OCI-LY1 (cell line): ENCODE data around the gene AFDN.

ENCODE experiments used
- H2AFZ ChIP-seq: fragments of 200-600 bp; sonication (generic), shearing (Covaris generic); 2 replicates; pipeline ENCODE4 v1.6.0; 2014; ENCODE audit warnings: antibody characterized with exemption, mild to moderate bottlenecking, low read length
- H3F3A ChIP-seq: fragments of 200-600 bp; sonication (generic), shearing (Covaris generic); 2 replicates; pipeline ENCODE4 v1.6.0; 2014; ENCODE audit warnings: mild to moderate bottlenecking, antibody characterized with exemption, low read length, moderate library complexity; ENCODE audit not compliant: insufficient read depth
- H3K27ac ChIP-seq: fragments of 200-600 bp; sonication (generic); 2 replicates; pipeline ENCODE4 v1.5.1; 2014; ENCODE audit warnings: low read length, mixed run types, mild to moderate bottlenecking, low read depth; ENCODE audit not compliant: poor library complexity, severe bottlenecking
- H3K27me3 ChIP-seq: fragments of 200-600 bp; sonication (generic); 2 replicates; pipeline ENCODE4 v1.6.0; 2014; ENCODE audit warnings: antibody characterized with exemption, mild to moderate bottlenecking, low read length, moderate library complexity; ENCODE audit not compliant: insufficient read depth
- H3K36me3 ChIP-seq: fragments of 200-600 bp; sonication (generic); 2 replicates; pipeline ENCODE4 v1.6.1; 2014; ENCODE audit warnings: mild to moderate bottlenecking, antibody characterized with exemption, low read length, moderate library complexity, mixed read lengths; ENCODE audit not compliant: insufficient read depth
- H3K4me1 ChIP-seq: fragments of 200-600 bp; sonication (generic); 2 replicates; pipeline ENCODE4 v1.5.1; 2014; ENCODE audit warnings: mild to moderate bottlenecking, low read length, moderate library complexity; ENCODE audit not compliant: insufficient read depth, severe bottlenecking
- H3K4me2 ChIP-seq: fragments of 200-600 bp; sonication (generic), shearing (Covaris generic); 2 replicates; pipeline ENCODE4 v1.6.1; 2014; ENCODE audit warnings: low read length
- H3K4me3 ChIP-seq: fragments of 200-600 bp; sonication (generic); 2 replicates; pipeline ENCODE4 v1.5.1; 2014; ENCODE audit warnings: low read length, low read depth, mild to moderate bottlenecking, mixed read lengths; ENCODE audit not compliant: poor library complexity, severe bottlenecking
- H3K79me2 ChIP-seq: fragments of 200-600 bp; shearing (Covaris generic); 2 replicates; pipeline ENCODE4 v1.6.1; 2016; ENCODE audit warnings: mixed run types, low read length, mixed read lengths; ENCODE audit not compliant: insufficient read depth
- H3K9ac ChIP-seq: fragments of 200-600 bp; sonication (generic), shearing (Covaris generic); 2 replicates; pipeline ENCODE4 v1.6.1; 2014; ENCODE audit warnings: mild to moderate bottlenecking, low read length, mixed read lengths
- H3K9me2 ChIP-seq: fragments of 200-600 bp; sonication (generic), shearing (Covaris generic); 2 replicates; pipeline ENCODE4 v1.6.1; 2014; ENCODE audit warnings: low read depth, mild to moderate bottlenecking, low read length, mixed read lengths
- H3K9me3 ChIP-seq: fragments of 200-600 bp; shearing (Covaris generic); 2 replicates; pipeline ENCODE4 v1.6.1; 2014; ENCODE audit warnings: low read length, mixed read lengths
- H4K20me1 ChIP-seq: fragments of 200-600 bp; sonication (generic), shearing (Covaris generic); 2 replicates; pipeline ENCODE4 v1.6.0; 2016; ENCODE audit warnings: mild to moderate bottlenecking, low read length; ENCODE audit not compliant: insufficient read depth
- CTCF ChIP-seq: fragments of 200-600 bp; sonication (generic), shearing (Covaris generic); IDR thresholded peaks from 2 replicates; pipeline ENCODE4 v1.5.1; 2017; ENCODE audit warnings: mild to moderate bottlenecking, antibody characterized with exemption, low read length, moderate library complexity, mixed read lengths
- EZH2 ChIP-seq: fragments of 200-600 bp; sonication (generic), shearing (Covaris generic); IDR thresholded peaks from 2 replicates; pipeline ENCODE4 v1.8.0; 2017; ENCODE audit warnings: borderline replicate concordance, mixed run types, mild to moderate bottlenecking, antibody characterized with exemption, low read length, moderate library complexity, mixed read lengths

AFDN gene

GRCh38 chr6:167787896-167788562 is 38.7 kb upstream of the AFDN start:
- TF ChIP-seq CTCF: no peak
- no peak for TF ChIP-seq EZH2
- H3K36me3 ChIP-seq: no peaks in the 10 kb centered on the region
- H3K79me2 ChIP-seq: no peaks in the 10 kb centered on the region
- no peaks in the 10 kb centered on the region for H3K9me3 ChIP-seq
- no peak overlapping the region for H2AFZ ChIP-seq
- no peaks in the 10 kb centered on the region for H3F3A ChIP-seq
- H3K4me3 ChIP-seq: no peak overlapping the region
- H4K20me1 ChIP-seq: no peaks in the 10 kb centered on the region
- no peak overlapping the region for H3K27ac ChIP-seq
- H3K27me3 ChIP-seq: no peaks in the 10 kb centered on the region
- H3K4me2 ChIP-seq: no peak overlapping the region
- no peaks in the 10 kb centered on the region for H3K9me2 ChIP-seq
- no peak overlapping the region for H3K9ac ChIP-seq
- no peaks in the 10 kb centered on the region for H3K4me1 ChIP-seq

- no peak for TF ChIP-seq EZH2
- TF ChIP-seq CTCF: no peak
- H3K4me2 ChIP-seq: no peak overlapping the region
Observed at GRCh38 chr6:167788563-167788903, 38.2 kb upstream of the AFDN start.

GRCh38 chr6:167789358-167789757 is 37.4 kb upstream of the AFDN start:
- Histone ChIP-seq H3K9me3 (no peaks in the 10 kb centered on the region), H3K4me1 (no peaks in the 10 kb centered on the region), H3K36me3 (no peaks in the 10 kb centered on the region), H3K27ac (no peak overlapping the region), H3K4me2 (no peak overlapping the region), H2AFZ (no peak overlapping the region), H3K79me2 (no peaks in the 10 kb centered on the region), H3F3A (no peaks in the 10 kb centered on the region), H3K9me2 (no peaks in the 10 kb centered on the region), H3K9ac (no peak overlapping the region), H3K4me3 (no peak overlapping the region), H4K20me1 (no peaks in the 10 kb centered on the region), H3K27me3 (no peaks in the 10 kb centered on the region)
- no peak for TF ChIP-seq CTCF
- no peak for TF ChIP-seq EZH2

More at GRCh38 chr6:167788563-167788903, 38.2 kb upstream of the AFDN start:
- H3F3A ChIP-seq: no peaks in the 10 kb centered on the region
- H3K9me3 ChIP-seq: no peaks in the 10 kb centered on the region
- H3K27ac ChIP-seq: no peak overlapping the region
- no peaks in the 10 kb centered on the region for H3K36me3 ChIP-seq
- no peak overlapping the region for H2AFZ ChIP-seq
- H3K27me3 ChIP-seq: no peaks in the 10 kb centered on the region
- H3K9ac ChIP-seq: no peak overlapping the region
- no peaks in the 10 kb centered on the region for H3K79me2 ChIP-seq
- no peaks in the 10 kb centered on the region for H3K9me2 ChIP-seq
- H3K4me3 ChIP-seq: no peak overlapping the region
- H3K4me1 ChIP-seq: no peaks in the 10 kb centered on the region
- no peaks in the 10 kb centered on the region for H4K20me1 ChIP-seq
